K562 (cell line): ENCODE data around the gene SECISBP2. TPM values are rescaled to one million over a fixed set of nuclear protein-coding genes. Genes with fewer than 3 reads are reported as not detected.

Experiments
- BRD9 ChIP-seq: fragments of 450-650 bp; IDR thresholded peaks from 2 replicates; pipeline ENCODE4 v1.6.1; 2018; ENCODE audit warnings: low read depth; ENCODE audit not compliant: partially characterized antibody
- CC2D1A ChIP-seq: fragments of 450-650 bp; IDR thresholded peaks from 2 replicates; pipeline ENCODE4 v1.6.1; 2017; ENCODE audit warnings: mild to moderate bottlenecking
- FOXJ2 ChIP-seq: fragments of 200-800 bp; sonication (Bioruptor generic); IDR thresholded peaks from 2 replicates; pipeline ENCODE4 v1.6.1; 2016; ENCODE audit warnings: missing genetic modification characterization, missing compliant biosample characterization
- FOXP4 ChIP-seq: sonication (generic); formaldehyde crosslinking; IDR thresholded peaks from 2 replicates; pipeline ENCODE4 v1.8.0; 2022; ENCODE audit warnings: mild to moderate bottlenecking, missing genetic modification reagents, borderline replicate concordance
- GTF2A2 ChIP-seq: IDR thresholded peaks from 2 replicates; pipeline ENCODE4 v1.6.1; 2016; ENCODE audit warnings: mild to moderate bottlenecking, missing genetic modification characterization, missing compliant biosample characterization
- HMGXB4 ChIP-seq: sonication (generic); formaldehyde crosslinking; IDR thresholded peaks from 2 replicates; pipeline ENCODE4 v1.8.1; 2023; ENCODE audit warnings: mild to moderate bottlenecking, missing genetic modification reagents
- KAT7 ChIP-seq: sonication (generic); formaldehyde crosslinking; IDR thresholded peaks from 2 replicates; pipeline ENCODE4 v1.8.0; 2022; ENCODE audit warnings: missing genetic modification reagents, mild to moderate bottlenecking, borderline replicate concordance
- MEF2D ChIP-seq: conservative IDR thresholded peaks from 2 replicates; pipeline ENCODE4 v1.6.1; 2016; ENCODE audit warnings: low read depth, missing genetic modification characterization, missing compliant biosample characterization
- MXI1 ChIP-seq: IDR thresholded peaks from 2 replicates; pipeline ENCODE4 v1.6.1; 2011; ENCODE audit warnings: low read depth, mild to moderate bottlenecking, improper control_type of control experiment, low read length
- TFAP4 ChIP-seq: sonication (generic); formaldehyde crosslinking; IDR thresholded peaks from 2 replicates; pipeline ENCODE4 v1.8.0; 2022; ENCODE audit warnings: missing genetic modification reagents, mild to moderate bottlenecking, moderate library complexity, borderline replicate concordance
- TRIM24 ChIP-seq, 2 experiments: fragments of 450-650 bp; IDR thresholded peaks; 2 replicates each; pipeline ENCODE4 v1.6.1; 2016
- VEZF1 ChIP-seq: fragments of 200-800 bp; sonication (Bioruptor generic); IDR thresholded peaks from 2 replicates; pipeline ENCODE4 v1.6.1; 2017; ENCODE audit warnings: missing genetic modification characterization, missing compliant biosample characterization
- ZBTB7A ChIP-seq: IDR thresholded peaks from 2 replicates; pipeline ENCODE4 v1.6.1; 2011; ENCODE audit warnings: low read depth, mild to moderate bottlenecking, low read length, moderate library complexity, borderline replicate concordance; ENCODE audit not compliant: control insufficient read depth
- ZC3H4 ChIP-seq: sonication (generic); formaldehyde crosslinking; IDR thresholded peaks from 2 replicates; pipeline ENCODE4 v1.9.0; 2021; ENCODE audit warnings: missing genetic modification reagents, borderline replicate concordance
- ZNF436 ChIP-seq: fragments of 250-450, 450-650 bp; sonication (Bioruptor Pico); formaldehyde crosslinking; IDR thresholded peaks from 2 replicates; pipeline ENCODE4 v1.7.0; 2020; ENCODE audit warnings: mild to moderate bottlenecking
- ZNF512 ChIP-seq: IDR thresholded peaks from 2 replicates; pipeline ENCODE4 v1.6.1; 2016; ENCODE audit warnings: missing genetic modification characterization, missing compliant biosample characterization
- ZNF584 ChIP-seq: fragments of 200-800 bp; sonication (Bioruptor generic); IDR thresholded peaks from 2 replicates; pipeline ENCODE4 v1.6.1; 2016; ENCODE audit warnings: low read depth, mild to moderate bottlenecking, missing genetic modification characterization, missing compliant biosample characterization
- polyA plus RNA-seq, 8 experiments: library from polyadenylated mRNA; depleted of rRNA in 4 of 8; stranded (reverse) in 5 of 8; unstranded in 3 of 8; fragments of >200 nt; fragmentation: Nextera tagmentation in 2 of 8; fragmentation: Illumina TruSeq in 1 of 8; extraction: Ambion mirVana in 2 of 8; extraction: Trizol in 1 of 8; gene quantifications; 2 replicates each; pipeline versions ENCODE4 v1.2.1 to v1.2.3, GENCODE V29; 2011 to 2014; ENCODE audit warnings: inconsistent platforms in 1 of 8, missing spikeins in 1 of 8
- total RNA-seq, 7 experiments: library from RNA; depleted of rRNA in 6 of 7; stranded (reverse); fragments of >200 nt in 6 of 7; fragmentation: Illumina TruSeq in 2 of 7; extraction: Trizol in 2 of 7; gene quantifications; 2 replicates each; pipeline versions ENCODE4 v1.2.1 to v1.2.3, GENCODE V29; 2011 to 2021; ENCODE audit warnings: low replicate concordance in 1 of 7

Gene SECISBP2
- total and polyA plus RNA-seq, 9 of the 15 experiments (the other 6 are each of a cell fraction or from before 2014, with no cell fraction given) = 3.2 to 41.6 (median 26.1) TPM

- TF ChIP-seq ZNF512 (no peak), GTF2A2 (tag) (no peak), FOXP4 (CRISPR knock-in tag) (no peak), KAT7 (no peak; the same call in 1 of the 2 replicates), ZNF584 (CRISPR knock-in tag) (no peak), ZNF436 (no peak), FOXJ2 (tag) (no peak), BRD9 (no peak), MXI1 (0 out of 2 replicates have a peak, but pooled peaks have one; percentile 29), ZBTB7A (peak; percentile 71; the same call in 1 of the 2 replicates), TFAP4 (CRISPR knock-in tag) (no peak), HMGXB4 (CRISPR knock-in tag) (0 out of 2 replicates have a peak, but pooled peaks have one; percentile 73), ZC3H4 (CRISPR knock-in tag) (peak; percentile 77; the same call in 1 of the 2 replicates), MEF2D (tag) (no peak), CC2D1A (no peak), VEZF1 (CRISPR knock-in tag) (peak; percentile 46), TRIM24 (IDR thresholded peaks at IDR 0.05) (no peak)
These were observed 6.7 kb upstream of the SECISBP2 start (continued) for GRCh38 chr9:89311346-89312221.
